ENCODE measurements around the gene CD4.
A peak's percentile ranks its signal among the peaks of the same experiment; 100 is the strongest.

Gene CD4

DNA sequence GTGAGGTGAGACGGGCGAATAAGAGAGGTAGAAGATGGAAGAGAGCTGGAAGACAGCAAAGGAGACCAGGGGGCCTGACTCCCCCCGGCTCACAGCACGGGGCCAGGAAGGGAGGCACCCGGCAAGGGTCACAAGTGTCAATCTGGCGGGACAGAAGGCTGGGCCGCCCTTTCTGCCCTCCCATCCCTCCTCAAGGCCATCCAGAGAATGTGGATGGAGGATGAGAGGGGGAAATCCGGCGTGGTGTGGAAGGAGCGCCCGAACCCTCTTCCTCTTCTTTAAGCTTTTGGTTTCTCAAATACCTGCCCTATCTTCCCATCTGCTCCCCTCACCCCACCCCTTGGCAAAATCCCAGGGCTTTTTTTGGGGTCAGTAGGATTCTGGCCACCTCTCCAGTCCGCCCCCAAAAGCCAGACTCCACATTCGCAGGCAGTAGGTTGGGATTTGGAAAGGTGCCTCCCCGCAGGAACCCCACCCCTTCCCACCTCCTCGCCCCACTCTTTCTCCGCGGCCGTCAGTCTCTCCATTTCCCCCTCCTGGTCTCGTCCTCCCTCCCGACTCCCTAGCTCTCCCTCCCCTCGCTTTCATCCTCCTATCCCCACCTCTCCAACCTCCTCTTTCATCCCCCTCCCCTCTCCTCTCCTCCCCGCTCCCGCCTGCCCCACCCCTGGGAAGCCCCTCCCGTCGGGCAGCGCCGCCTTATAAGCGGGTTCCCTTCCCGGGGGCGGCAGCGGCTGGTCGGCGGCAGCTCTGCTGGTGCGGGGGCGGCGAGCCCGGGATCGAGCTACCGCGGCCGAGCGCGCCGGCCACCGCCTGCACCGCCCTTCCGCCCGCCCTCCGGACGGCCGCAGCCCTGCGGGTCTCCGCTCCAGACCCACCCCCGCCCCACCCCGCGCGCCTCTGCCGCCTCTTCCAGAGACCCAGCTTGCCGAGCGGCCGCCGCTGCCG is 23.4 kb upstream of the CD4 start, which contains the start of gene PTMS:
Gene PTMS, plus strand, starts transcription at position 730 of the 948 bp plus-strand sequence. CDS start 343 bp downstream, outside the sequence.
- peak; percentile 63 for DNase-seq

DNA sequence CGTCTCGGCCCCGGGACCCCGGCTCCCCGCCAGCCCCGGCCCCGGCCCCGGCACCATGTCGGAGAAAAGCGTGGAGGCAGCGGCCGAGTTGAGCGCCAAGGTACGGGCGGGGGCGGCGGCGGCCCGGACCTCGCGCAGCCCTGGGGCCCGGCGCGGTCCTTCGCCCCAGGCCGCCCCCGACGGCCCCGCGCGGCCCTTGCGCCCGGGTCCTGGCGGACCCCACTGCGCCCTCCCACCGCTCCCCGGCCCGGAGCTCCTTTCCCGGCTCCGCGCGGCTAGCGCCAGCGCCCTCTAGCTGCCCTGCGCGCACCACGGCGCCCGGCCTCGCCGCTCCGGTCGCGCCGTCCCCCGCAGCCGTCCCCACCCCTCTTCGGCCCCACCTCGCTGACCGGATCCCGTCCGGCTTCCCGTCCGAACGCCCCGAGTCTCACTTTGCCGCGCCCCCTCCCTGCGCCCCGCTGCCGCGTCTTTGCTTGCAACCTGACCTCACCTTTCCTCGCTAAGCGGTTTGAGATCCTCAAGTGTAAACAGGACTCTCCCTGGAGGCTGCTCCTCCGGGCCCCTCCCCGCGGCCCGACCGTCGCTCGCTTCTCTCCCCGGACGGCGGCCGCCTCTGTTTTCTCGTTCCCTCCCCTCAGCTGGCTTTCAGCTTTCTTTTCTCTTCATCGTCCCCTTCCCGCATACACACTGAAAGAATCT is 22.5 kb upstream of the CD4 start:
- DNase-seq, result peak; percentile 81

DNA sequence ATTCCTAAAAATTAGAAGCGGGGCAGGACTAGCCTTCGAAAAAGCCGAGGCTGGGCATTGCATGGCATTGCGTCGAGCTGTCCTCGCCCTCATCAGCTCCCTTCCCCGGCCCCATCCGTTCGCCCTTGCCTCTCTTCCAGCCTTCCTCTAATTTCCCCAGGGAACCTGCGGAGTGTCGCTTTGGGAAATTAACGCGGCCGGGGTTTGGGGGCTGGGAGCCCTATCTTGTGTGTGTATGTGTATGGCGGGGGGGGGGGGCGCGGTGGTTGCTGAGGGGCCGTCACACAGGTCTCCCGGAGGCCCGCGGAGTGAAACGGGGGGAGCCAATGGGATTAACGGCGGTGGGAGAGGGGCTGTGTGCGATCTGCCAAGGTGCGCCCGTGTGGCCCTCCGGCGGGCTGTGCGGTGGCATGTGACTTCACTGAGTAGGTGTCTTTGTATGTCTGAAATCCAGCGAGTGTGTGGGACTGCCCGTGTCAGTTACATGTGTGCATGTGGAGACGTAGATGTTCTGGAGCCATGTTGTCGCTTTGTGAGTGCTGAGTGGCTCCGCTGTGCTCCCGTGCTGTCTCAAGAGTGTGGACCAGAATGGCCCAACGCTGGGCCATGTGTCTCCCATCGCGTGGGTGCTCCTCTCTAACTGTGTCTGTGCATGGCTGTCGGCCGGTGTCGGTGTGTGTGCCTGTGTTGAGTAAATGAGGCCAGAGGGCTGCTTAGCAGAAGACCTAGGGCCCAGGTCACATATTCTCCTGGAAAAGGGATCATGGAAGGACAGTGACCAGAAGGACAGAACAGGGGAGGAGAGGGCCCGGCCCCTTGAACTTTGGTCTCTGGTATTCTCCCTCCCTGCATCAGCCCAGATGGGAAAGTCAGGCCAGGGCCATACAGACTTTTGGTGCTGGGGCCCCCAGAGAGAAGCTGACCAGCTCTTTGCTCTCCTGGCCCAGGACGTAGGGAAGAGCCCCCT is 21.7 kb upstream of the CD4 start:
- DNase-seq, result no peak

DNA sequence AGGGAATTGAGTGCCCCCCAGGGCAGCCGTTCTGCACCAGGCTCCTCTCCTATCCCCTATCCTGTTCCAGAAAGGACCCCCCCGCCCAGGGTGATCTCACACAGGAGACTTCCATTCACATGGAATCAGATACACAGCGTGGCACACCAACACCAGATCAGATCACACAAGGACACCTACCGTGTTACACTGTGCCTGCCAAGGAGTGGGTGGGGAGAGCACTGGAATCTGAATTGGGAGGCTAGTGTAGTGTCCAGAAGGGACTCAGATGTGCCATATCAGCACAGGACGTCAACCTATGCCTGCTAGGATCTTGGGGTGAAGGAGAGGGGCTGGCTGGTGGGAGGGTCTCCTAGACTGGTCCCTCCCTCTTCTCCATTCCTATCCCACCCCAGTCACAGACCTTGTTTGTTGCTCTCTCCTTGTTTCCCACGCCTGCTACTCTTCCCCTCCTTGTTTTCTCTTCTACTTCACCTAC is 20.9 kb upstream of the CD4 start:
- no peak for DNase-seq

- peak; percentile 61 for DNase-seq
Observed at GRCh38 chr12:6768990-6769389, 20.3 kb upstream of the CD4 start.

DNA sequence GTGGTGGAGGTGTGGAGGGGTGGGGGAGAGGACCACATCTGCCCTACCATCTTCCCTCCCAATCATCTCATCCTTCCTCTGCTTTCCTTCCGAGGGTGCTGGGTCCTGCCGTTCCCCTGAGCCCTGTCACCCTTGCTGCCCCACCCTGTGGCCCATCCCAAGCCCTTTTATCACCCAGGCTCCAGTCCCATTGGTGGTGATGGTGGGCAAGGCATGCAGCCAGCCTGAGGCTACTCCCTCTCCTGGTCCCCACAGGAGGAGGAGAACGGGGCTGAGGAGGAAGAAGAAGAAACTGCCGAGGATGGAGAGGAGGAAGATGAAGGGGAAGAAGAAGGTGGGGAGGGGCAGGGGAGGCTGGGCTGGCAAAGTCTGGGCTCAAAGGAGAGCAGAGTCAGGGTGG is 19.7 kb upstream of the CD4 start:
- DNase-seq, result no peak

DNA sequence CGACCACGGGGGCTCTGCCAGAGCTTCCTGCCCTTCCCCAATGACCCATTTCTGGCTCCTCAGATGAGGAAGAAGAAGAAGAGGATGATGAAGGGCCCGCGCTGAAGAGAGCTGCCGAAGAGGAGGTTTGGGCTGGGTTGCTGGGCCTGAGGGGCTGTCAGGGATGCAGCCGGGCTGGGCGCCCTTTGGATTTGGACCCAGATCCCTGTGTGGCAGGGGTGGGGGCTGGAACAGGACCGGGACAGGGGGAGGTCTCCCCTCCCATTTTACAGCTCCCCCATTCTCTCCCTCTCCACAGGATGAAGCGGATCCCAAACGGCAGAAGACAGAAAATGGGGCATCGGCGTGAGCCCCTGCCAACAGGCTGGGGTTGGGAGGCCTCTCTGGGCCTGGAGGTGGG is 19.2 kb upstream of the CD4 start:
- no peak for DNase-seq

DNA sequence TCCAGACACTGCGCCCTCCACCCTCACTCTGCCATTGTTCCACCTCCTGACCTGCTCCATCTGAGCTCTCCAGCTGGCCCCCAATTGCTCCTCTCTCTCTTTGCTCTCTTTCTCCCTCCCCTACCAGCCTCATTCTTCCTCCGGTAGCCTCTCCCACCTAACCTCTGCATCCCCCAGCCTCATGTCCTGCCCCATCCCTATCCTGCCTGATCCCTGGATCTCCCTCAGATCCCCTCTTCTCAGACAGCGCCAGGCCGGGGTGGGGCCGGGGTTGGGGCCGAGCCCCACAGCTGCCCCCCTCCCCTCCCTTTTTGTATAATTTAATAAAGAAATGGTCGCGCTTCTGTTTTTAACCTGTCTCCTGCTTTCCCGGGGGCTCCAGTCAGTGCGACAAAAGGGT is 18.7 kb upstream of the CD4 start:
- no peak for DNase-seq

- no peak for DNase-seq
Observed at GRCh38 chr12:6771091-6771495, 18.2 kb upstream of the CD4 start.

DNA sequence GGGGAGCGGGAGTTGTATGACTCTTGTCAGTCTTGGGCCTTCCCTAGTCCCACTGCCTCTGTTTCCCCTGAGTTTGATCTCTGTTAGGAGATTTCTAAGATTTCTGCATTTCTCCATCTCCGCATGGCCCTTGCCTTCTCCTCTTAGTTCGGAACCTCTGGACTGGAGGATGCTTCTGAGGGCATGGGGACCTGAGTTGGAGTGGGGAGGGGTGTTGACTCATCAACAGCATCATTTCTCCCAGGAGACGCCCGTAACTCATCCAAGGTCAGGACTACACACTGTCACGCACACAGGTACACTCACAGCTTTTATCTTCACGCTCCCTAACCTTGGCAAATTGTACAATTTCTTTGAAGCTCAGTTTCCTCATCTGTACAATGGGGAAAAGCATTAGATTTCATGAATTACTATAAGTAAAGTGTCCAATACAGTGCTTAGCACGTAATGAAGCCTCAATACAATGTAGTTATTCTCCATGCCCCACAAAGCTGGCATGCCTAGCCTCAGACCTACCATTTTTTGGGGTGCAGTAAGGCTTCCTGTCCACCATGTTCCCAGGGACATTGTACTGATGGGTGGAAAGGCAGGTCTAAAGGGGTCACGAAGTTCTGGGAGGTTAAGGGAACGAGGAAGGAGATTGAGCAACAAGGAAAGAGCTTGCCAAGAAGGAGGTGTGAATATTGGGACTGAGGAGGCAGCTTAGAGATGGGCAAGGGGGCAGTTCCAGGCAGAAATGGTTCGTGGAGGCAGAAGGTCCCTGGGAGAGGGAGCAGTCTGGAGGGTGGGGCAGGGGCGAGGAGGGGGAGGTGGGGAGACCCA is 17.6 kb upstream of the CD4 start:
- DNase-seq, result no peak

DNA sequence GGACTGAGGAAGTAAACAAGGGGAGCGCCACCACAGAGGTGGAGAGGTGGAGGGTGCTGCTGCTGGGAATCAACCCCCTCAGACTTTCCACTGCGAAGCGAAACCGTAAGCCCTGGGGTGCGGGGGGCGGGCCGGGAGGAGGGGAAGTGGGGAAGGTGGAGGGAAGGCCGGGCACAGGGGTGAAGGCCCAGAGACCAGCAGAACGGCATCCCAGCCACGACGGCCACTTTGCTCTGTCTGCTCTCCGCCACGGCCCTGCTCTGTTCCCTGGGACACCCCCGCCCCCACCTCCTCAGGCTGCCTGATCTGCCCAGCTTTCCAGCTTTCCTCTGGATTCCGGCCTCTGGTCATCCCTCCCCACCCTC is 17.0 kb upstream of the CD4 start, which contains the start of gene LAG3:
Gene LAG3, plus strand, starts transcription at position 190 of the 365 bp plus-strand sequence. CDS start 333 bp downstream, outside the sequence.
- no peak for DNase-seq

- no peak for DNase-seq
Observed at GRCh38 chr12:6772726-6773589, 16.4 kb upstream of the CD4 start.

GRCh38 chr12:6773590-6774351 is 15.6 kb upstream of the CD4 start:
- no peak for DNase-seq

DNA sequence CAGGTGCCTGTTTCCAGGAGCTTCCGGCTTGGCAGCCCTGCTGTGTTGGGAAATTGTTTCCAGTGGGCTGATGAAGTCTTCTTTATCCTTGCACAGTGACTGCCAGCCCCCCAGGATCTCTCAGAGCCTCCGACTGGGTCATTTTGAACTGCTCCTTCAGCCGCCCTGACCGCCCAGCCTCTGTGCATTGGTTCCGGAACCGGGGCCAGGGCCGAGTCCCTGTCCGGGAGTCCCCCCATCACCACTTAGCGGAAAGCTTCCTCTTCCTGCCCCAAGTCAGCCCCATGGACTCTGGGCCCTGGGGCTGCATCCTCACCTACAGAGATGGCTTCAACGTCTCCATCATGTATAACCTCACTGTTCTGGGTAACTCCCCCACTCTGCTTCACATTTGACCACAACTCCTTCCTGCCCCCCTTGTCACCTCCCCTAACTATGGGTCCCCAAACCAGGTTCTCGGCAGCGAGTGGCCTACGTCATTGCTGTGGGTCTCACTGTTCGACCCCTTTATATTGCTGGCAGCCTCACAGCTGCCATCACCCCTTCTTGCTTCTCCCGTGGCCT is 14.7 kb upstream of the CD4 start:
- DNase-seq, result no peak

GRCh38 chr12:6775185-6776174 is 13.8 kb upstream of the CD4 start:
- no peak for DNase-seq

- DNase-seq, result no peak
Observed at GRCh38 chr12:6777386-6777785, 11.9 kb upstream of the CD4 start.

GRCh38 chr12:6778217-6778573 is 11.1 kb upstream of the CD4 start:
- no peak for DNase-seq

Measured in hematopoietic multipotent progenitor cell treated with erythropoietin and hydrocortisone succinate and interleukin-3 and kit ligand, for 4 days (in vitro differentiated cells).